Activated naive CD4-positive, alpha-beta T cell treated with anti-CD3 and anti-CD28 coated beads, Interleukin-2, amount 50 U/mL, for 72 hours (primary cell): ENCODE results near the gene GDF7. TPM values are rescaled to one million over a fixed set of nuclear protein-coding genes. Genes with fewer than 3 reads are reported as not detected.

ENCODE experiments used
- ATAC-seq, 2 donors: fragments of 150-1000 bp; cut with Tn5 transposase; 2 replicates each; pipeline ENCODE4 v1.10.0; 2021; ENCODE audit warnings: mild to moderate bottlenecking in 2 of 2, moderate library complexity in 2 of 2
- DNase-seq, 2 donors: peaks; one replicate each; pipeline ENCODE4 v3.0.0; 2021 to 2022; ENCODE audit warnings: low spot score in 2 of 2
- H3K27ac Mint-ChIP-seq, 2 donors: one replicate each; pipeline ENCODE4 v1.8.0; 2022; ENCODE audit warnings: mild to moderate bottlenecking in 2 of 2, mixed read lengths in 2 of 2
- H3K36me3 Mint-ChIP-seq, 2 donors: one replicate each; pipeline ENCODE4 v1.8.0; 2022; ENCODE audit warnings: mixed read lengths in 2 of 2
- H3K9me3 Mint-ChIP-seq, 2 donors: one replicate each; pipeline ENCODE4 v1.8.0; 2022; ENCODE audit warnings: mixed read lengths in 2 of 2
- total RNA-seq, 2 donors: library from RNA; stranded (reverse); gene quantifications; one replicate each; pipeline ENCODE4 v1.2.3, GENCODE V29; 2022

Gene GDF7
- under 1 TPM in 1 of 2 donors, not detected in 1; 0.07 TPM for total RNA-seq

DNA sequence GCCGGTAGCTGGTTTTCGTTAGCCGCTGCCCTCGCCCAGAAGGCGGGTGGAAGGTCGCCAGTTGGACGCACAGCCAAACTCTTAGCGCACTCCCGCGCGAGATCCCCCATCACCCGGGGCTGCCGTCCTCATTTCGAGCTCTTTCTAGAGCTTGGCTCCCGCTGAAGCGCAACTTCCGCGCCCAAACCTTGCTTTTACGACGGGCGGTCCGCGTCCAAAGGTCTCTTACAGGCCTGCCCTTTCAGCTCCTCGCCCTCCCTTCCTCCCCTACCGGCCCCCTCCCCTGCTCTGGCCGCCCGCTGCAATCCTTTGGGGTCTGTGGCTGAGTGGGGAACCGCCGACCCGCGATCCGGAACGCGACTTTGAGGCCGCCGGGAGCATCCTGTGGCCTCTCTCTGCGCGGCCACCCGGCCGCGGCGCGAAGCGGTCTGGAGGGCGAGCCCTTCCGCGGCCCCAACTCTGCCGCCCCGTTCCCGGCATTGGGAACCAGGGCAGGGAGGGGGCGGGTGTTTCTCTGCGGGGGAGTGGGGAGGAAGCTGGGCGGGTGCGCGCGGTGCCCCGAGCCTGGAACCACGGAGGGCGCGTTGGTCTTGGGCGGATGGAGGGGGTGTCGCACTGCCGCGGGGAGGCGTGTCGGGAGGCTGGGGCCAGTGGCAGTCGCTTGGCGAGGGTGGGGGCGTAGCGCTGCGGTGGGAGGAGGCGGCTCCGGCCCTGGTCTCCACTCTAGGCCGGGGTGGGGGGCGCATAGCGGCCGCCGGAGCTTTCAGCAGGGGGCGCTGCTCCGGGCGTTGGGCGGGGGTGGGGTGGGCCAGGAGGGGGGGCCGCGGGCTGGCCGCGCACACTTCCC is at the start of gene GDF7:
Gene GDF7, plus strand, starts transcription at position 841 of the 847 bp plus-strand sequence. CDS start 96 bp downstream, outside the sequence.
- no peaks in the 10 kb centered on the region for H3K9me3 Mint-ChIP-seq
- DNase-seq (peak in 1 of 2 donors; percentile 38), ATAC-seq (peak; percentile 23 to 25)
- no peak within 1 kb of the TSS for H3K27ac Mint-ChIP-seq
- peaks cover 0 to 5% of the 10 kb centered on the region in 2 donors for H3K36me3 Mint-ChIP-seq

DNA sequence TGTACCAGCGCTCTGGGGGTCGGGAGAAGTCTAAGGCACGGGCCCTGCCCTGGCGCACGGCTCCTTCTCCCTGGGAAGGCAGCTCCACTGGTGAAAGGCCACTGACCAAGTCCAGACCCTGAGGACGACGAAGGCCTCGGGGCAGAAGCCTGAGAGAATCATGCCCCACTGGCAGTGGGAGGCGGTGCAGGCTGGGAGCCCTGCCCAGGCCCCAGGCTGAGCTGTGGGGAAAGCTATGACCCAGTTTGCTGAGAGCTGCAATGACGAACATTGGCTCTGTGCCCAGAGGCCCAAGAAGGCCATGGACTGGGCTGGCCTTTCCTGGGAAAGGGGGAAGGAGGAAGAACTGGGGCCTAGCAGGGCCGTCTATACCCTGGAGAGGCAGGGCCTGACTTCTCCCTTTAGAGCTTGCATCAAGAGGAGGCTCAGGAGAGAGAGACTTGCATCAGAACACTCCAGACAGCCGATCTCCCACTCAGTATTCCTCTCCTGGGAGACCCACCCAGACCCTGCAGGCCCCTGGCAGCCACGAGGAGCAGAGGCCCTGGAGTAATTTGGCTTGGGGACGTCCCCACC is 49.0 kb upstream of the GDF7 start:
- Mint-ChIP-seq H3K9me3 (no peaks in the 10 kb centered on the region), H3K27ac (peak overlapping the region in 1 of 2 donors; percentile 79), H3K36me3 (no peaks in the 10 kb centered on the region)
- DNase-seq = peak in 1 of 2 donors; percentile 42
- no peak for ATAC-seq

DNA sequence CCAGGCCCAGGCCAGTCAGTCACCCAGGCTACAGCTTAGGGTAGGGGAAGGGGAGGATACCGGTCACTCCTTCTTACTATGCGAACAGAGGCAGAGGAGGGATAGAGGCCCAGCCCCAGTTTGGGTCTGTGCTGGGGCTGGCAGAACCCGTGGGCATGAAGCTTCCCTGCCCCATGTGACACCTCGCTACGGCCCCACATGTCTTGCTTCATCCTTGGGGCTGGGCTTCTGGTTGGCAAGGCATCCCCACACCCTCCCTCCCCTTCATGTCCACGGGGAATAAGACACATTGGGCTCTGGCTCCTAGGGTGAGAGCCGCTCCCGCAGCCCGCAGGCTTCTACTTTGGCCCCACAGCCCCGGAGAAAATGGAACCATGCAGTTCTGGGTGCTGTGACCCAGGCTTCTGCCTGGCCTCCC is 48.5 kb upstream of the GDF7 start:
- no peaks in the 10 kb centered on the region for H3K36me3 Mint-ChIP-seq
- DNase-seq (peak in 1 of 2 donors; percentile 25), ATAC-seq (no peak)
- no peaks in the 10 kb centered on the region for H3K9me3 Mint-ChIP-seq
- no peak overlapping the region for H3K27ac Mint-ChIP-seq

DNA sequence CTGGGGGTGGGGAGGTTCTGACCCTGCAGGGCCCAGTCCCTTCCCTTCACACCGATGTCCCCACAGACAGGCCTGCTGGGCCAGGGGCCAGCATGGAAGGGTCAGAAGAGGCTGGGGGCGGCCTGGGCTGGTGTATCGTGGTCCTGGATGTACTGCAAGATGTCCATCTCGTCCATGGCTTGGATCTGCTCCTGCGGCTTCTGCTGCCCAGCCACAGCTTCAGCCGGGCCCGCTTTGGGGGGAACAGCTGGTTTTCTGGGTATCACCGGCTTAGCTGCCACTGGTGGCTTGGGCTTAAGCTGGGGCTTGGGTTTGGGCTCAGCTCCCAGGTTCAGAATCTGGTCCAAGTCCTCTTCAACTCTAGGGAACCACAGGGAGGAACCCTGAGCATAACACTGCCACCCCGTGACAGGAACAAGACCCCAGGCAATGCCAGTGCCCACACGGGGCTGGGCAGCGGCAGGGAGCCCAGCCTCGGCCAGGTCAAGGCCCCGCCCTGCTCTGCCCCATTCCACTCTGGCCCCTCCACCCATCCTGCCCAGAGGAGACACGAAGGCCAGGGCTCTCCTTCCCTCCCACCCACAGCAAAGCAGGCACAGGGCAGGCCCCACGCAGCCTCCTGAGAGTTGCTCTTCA is 47.9 kb upstream of the GDF7 start:
- ATAC-seq = no peak
- H3K36me3 Mint-ChIP-seq = no peaks in the 10 kb centered on the region
- H3K27ac Mint-ChIP-seq = peak overlapping the region in 1 of 2 donors; percentile 73
- peak in 1 of 2 donors; percentile 42 for DNase-seq
- no peaks in the 10 kb centered on the region for H3K9me3 Mint-ChIP-seq

DNA sequence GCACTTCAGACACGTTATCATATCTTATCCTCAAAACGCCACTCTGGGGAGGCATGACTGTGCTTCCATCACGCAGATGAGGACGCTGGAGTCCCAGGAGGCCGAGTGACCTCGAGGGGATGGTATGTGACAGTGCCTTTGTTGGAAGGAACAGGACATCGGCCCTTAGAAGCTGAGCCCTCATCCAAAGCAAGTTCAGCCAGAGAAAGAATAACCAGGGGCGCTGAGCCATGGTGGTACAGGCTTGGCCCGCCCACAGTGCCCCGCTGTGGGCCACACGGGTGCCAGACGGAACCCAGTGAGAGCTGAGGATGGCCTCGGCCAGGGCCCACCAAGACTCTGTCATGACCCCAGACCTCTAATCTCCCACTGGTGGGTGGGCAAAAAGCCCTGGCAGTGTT is 47.3 kb upstream of the GDF7 start:
- Mint-ChIP-seq H3K36me3 (no peaks in the 10 kb centered on the region), H3K9me3 (no peaks in the 10 kb centered on the region), H3K27ac (peak overlapping the region in 1 of 2 donors; percentile 73)
- ATAC-seq (no peak), DNase-seq (peak in 1 of 2 donors; percentile 44)

DNA sequence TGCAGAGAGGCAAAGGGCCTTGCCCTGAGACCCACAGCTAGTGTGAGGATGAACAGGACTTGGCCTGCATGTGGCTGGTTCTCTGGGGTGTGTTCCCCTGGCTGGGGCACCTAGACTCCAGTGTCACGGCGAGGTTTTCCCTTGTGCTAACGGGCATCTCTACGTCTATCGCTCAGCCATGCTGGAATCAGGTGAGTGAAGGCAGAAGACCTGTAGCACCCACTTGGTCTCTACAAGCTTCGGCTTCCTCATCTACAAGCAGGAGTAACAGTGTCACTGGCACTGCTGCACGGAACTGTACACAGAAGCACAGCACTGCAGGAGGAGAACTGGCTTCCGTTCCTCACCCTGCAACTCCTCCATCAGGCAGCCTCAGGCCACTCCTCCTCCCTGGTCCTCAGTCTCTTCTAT is 46.7 kb upstream of the GDF7 start:
- no peak for ATAC-seq
- Mint-ChIP-seq H3K9me3 (no peaks in the 10 kb centered on the region), H3K27ac (no peak overlapping the region), H3K36me3 (no peaks in the 10 kb centered on the region)
- peak in 1 of 2 donors; percentile 34 for DNase-seq

DNA sequence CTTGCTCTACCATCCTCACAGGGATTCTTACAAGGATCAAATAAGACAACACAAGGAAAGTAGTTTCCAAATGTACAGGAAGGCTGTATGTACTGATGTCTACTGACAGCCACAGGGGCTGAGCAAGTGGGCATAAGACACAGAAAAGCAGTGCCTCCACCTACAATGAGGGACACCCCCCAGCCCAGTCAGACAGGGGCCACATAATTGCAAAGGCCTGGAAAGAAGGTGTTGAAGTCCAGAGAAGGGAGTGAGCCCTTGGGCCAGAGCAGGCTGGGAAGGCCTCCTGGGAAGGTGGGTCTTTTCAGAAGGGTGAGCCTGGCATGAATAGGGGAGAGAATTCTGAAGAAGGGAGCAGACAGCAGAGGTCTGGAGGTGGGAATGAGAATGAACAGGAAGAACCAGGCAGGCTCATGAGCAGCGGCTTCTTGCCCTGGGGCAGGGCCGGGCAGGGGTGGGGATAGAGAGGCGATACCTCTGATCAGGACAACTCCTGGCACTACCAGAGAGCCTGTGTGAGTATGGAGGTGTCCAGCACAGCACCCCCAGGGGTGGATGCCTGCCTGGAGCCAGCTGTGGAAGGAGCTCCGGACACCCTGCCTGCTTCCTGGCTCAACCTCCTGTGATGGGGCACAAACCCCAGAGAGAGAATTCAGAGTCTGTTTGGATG is 46.1 kb upstream of the GDF7 start:
- H3K36me3 Mint-ChIP-seq = no peaks in the 10 kb centered on the region
- no peak for ATAC-seq
- peak in 1 of 2 donors; percentile 51 for DNase-seq
- H3K9me3 Mint-ChIP-seq = no peaks in the 10 kb centered on the region
- peak overlapping the region in 1 of 2 donors; percentile 95 for H3K27ac Mint-ChIP-seq

DNA sequence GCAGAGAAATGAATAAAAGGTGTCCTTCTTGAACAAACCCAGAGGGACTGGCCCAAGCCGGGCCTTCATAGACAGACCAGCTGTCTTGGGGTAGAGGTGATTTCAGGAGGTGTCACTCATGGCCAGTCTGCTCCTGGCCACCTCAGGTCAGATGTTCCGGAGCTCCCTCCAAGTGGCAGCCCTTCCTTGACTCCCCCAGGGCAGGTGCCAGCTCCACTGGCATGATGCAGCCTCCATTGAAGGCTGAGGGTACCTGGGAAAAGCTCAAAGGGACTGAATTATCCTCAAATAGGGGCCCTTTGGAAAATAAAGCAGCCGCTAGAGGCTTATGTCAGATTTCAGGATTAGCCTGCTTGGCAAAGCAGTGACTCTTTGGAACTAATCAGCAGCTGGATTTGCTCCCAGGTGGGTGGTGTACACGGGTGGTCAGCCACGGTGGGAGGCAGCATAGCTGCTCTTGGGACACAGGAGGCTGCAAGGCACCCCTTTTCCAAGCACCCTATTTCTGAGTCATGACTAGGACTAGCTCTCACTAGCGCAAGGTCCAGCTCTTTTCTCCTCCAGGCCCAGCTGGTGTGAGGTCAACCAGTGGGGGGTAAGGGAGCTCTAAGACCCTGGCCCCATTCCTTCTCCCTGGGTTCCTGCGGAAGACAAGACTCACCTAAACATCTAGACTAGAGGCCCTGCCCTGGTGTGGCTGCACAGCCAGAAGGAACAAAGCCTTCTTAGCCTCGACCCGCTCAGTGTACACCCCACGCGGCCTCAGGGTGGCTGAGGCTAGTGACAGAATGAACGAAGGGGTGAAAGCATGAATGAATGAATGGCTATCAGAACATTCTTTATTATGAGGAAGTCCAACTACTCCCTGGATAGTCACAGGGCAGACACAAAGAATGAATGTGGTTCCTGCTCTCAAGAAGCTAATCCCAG is 45.3 kb upstream of the GDF7 start:
- no peak overlapping the region for H3K27ac Mint-ChIP-seq
- ATAC-seq = no peak

DNA sequence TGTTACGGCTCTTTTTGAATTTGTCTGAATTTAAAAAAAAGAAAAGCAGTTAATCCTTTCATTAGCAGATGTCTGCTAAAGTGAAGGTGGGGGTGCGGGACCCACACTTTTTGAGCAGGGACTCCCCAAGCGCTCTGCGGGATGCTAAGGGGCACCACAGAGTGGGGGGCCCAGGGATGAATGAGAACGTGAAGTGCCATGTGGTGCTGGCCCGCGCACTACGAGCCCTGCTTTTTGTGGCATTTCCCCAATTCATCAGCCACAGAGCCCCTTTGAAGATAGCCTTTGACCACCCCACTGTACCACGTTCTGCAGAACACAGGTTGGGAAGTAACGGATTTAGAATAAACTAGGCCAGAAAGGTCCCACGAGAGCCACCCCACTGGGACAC is 44.7 kb upstream of the GDF7 start:
- DNase-seq (peak in 1 of 2 donors; percentile 18), ATAC-seq (no peak)
- Mint-ChIP-seq H3K36me3 (no peaks in the 10 kb centered on the region), H3K27ac (no peak overlapping the region), H3K9me3 (no peaks in the 10 kb centered on the region)

More for the DNA sequence above, 45.3 kb upstream of the GDF7 start:
- DNase-seq = peak in 1 of 2 donors; percentile 48
- Mint-ChIP-seq H3K36me3 (no peaks in the 10 kb centered on the region), H3K9me3 (no peaks in the 10 kb centered on the region)

DNA sequence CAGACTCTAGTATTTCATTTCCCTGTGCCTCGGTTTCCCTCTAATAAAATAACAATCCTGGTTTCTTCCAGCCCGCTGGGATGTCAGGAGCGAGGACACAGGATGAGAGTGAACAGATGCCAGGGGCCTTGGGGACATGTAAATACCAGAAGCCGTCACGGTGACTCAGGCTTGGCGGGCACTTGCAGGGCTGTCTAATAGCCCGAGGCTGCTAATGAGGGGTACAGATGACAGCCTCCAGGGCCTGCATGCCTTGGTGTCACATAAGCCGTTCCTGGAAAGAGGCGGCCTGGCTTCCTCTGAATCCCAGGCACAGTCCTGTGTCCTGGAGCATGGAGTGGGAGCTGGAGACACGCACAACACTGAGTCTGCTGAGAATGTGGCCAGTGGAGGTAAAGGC is 44.2 kb upstream of the GDF7 start:
- no peak for ATAC-seq
- H3K9me3 Mint-ChIP-seq = no peaks in the 10 kb centered on the region
- H3K36me3 Mint-ChIP-seq = no peaks in the 10 kb centered on the region
- H3K27ac Mint-ChIP-seq = no peak overlapping the region
- no peak for DNase-seq

DNA sequence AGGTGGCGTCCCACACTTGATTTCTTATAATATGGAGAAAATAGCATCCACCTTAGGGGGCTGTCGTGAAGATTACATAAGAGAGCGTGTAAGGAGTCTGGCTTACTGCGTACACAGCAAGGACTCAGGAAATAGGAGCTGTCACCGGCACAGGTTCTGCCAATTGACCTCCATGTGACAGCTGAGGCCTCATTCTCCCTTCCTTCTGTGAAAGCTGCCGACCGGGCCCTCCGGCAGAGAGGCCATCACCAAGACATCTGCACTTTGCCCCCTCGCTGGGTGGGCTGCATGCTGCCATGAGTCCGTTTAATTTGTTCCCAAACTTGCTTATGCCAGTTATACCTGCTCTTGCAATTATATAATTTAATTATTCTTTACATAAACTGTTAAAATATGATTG is 43.7 kb upstream of the GDF7 start:
- ATAC-seq = no peak
- no peaks in the 10 kb centered on the region for H3K36me3 Mint-ChIP-seq
- DNase-seq = no peak
- H3K9me3 Mint-ChIP-seq = no peaks in the 10 kb centered on the region
- H3K27ac Mint-ChIP-seq = no peak overlapping the region

DNA sequence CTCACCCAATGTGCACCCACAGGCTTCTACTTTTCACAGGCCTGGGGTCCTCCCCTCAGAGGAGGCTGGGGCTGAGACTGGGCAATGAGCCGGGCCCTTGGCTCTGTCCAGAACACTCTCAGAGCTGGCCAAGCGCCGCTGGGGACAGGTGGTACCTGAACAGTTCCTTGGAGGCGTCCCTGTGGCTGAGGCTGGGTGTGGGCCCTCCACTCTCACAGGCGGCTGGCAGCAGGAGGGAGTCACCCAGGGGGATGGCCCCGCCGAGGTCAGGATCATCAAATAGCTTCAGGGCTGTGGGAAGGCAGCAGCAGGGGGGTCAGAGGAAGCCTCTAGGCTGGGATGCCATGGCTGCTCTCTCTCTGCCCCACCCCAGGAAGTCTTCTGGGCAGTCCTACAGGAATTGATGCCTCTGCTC is 43.2 kb upstream of the GDF7 start:
- ATAC-seq (no peak), DNase-seq (no peak)
- Mint-ChIP-seq H3K9me3 (no peaks in the 10 kb centered on the region), H3K36me3 (no peaks in the 10 kb centered on the region), H3K27ac (no peak overlapping the region)

DNA sequence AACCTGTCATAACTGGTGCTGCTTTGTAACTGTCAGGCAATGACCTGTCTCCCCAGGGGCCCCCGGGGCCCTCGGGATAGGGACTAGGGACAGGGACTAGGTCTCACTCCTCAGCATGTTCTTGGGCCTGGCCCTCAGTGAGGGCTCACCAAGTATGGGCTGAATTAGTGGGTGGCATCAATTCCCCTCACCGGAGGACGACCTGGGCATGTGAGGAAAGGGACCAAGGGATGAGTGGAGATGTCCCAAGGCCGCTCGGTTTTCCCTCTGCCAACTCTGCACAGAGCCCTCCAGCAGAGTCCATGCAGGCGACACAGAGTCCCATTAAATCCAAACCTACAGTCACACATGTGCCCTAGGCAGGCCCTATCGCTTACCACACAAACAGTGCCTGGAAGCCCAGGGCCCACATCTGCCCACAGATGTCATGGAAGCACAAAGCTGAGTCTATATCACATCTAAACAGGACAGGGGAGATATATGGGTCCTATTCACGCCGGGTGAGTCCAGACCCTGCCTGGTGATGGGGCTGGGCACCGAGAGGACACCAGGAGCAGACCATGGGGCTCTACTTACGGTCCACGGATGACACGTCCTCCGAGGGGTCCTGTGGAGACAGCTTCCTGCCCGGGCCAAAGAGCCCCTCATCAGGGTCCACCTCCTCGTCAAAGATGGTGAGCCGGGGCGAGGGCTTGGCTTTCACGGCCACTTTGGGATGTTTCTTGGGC is 42.6 kb upstream of the GDF7 start:
- ATAC-seq = no peak
- no peaks in the 10 kb centered on the region for H3K9me3 Mint-ChIP-seq
- DNase-seq = no peak
- H3K36me3 Mint-ChIP-seq = no peaks in the 10 kb centered on the region
- H3K27ac Mint-ChIP-seq = no peak overlapping the region

DNA sequence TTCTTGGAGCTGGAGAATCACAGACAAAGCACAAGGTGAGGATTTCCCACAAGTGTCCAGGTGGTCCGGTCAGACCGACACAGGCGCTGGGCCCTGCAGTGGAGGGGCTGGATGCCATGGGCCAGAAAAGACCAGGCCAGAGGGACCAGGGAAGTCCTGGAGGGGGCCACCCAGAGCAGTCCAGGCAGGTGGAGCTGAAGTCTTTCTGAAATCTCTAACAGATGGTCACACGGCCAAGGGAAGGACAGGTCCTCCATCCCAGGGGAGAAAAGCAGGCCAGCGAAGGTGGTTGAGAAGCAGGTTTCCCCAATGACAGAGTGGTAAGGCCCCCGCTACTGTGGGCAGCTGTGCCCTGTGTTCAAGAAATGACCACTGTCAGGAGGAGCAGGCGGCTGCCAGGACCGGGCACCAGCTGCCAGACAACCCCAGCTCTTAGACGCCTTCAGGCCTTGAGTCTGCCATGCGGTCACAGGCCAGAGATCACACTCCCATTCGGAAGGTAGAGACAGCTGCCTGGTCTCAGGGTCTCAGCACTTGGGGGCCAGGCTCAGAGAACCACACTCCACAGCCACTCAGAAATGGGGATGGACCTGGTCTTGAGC is 42.0 kb upstream of the GDF7 start:
- Mint-ChIP-seq H3K36me3 (no peaks in the 10 kb centered on the region), H3K27ac (no peak overlapping the region), H3K9me3 (no peaks in the 10 kb centered on the region)
- no peak for ATAC-seq
- DNase-seq = no peak
